Kidney (tissue), 14 donors: ENCODE results near the gene SEMA5B. TPM values are rescaled to one million over a fixed set of nuclear protein-coding genes. Genes with fewer than 3 reads are reported as not detected.

ENCODE experiments used
- DNase-seq, 5 donors: peaks; one replicate each; pipeline ENCODE4 v3.0.0-alpha.2; 2013 to 2020
- FAIRE-seq: peaks from 2 replicates; lab custom pipeline; 2012; peaks lifted over from hg19 to GRCh38; lab: Jason Lieb, UNC
- H3K27ac ChIP-seq, 2 donors: one replicate each; pipeline ENCODE4 v1.7.0; 2013; ENCODE audit warnings: low read depth in 2 of 2, low read length in 2 of 2, inconsistent platforms in 1 of 2
- H3K27me3 ChIP-seq: one replicate; pipeline ENCODE4 v1.7.1; 2013; ENCODE audit warnings: low read length, inconsistent platforms; ENCODE audit not compliant: control insufficient read depth, insufficient read depth
- H3K36me3 ChIP-seq, 3 donors: one replicate each; pipeline versions ENCODE4 v1.7.0 to v1.7.1; 2013; ENCODE audit warnings: low read length in 3 of 3, control low read depth in 1 of 3, inconsistent platforms in 1 of 3; ENCODE audit not compliant: insufficient read depth in 3 of 3, control insufficient read depth in 2 of 3
- H3K4me1 ChIP-seq, 3 donors: one replicate each; pipeline versions ENCODE4 v1.7.0 to v1.7.1; 2013; ENCODE audit warnings: low read length in 3 of 3, inconsistent platforms in 1 of 3, low read depth in 1 of 3; ENCODE audit not compliant: control insufficient read depth in 2 of 3, insufficient read depth in 2 of 3
- H3K4me3 ChIP-seq, 3 donors: one replicate each; pipeline versions ENCODE4 v1.7.0 to v1.8.1; 2013; ENCODE audit warnings: low read length in 3 of 3, control low read depth in 1 of 3, inconsistent platforms in 1 of 3
- H3K9ac ChIP-seq, 3 donors: one replicate each; pipeline versions ENCODE4 v1.7.0 to v1.7.1; 2013; ENCODE audit warnings: low read length in 3 of 3, control low read depth in 1 of 3, inconsistent platforms in 1 of 3
- H3K9me3 ChIP-seq, 3 donors: one replicate each; pipeline versions ENCODE4 v1.7.0 to v1.7.1; 2013; ENCODE audit warnings: low read length in 3 of 3, control low read depth in 1 of 3, inconsistent platforms in 1 of 3; ENCODE audit not compliant: control insufficient read depth in 2 of 3, insufficient read depth in 1 of 3
- intact Hi-C: fragments of 100-400 bp; cut with DNase I; formaldehyde crosslinking; loops from one replicate; pipeline ENCODE4 v1.11.1; 2022
- polyA plus RNA-seq: library from polyadenylated mRNA; stranded (reverse); fragments of 350-450 nt; fragmentation: Illumina TruSeq; extraction: RNeasy Lipid Tissue Mini Kit (QIAGEN cat#74804); gene quantifications from one replicate; pipeline ENCODE4 v1.2.3, GENCODE V29; 2014; ENCODE audit warnings: low read depth, low replicate concordance; ENCODE audit not compliant: insufficient read depth
- total RNA-seq: library from RNA; stranded (reverse); fragmentation: NEBNext Ultra II Directional; extraction: Animal tissue kit (Norgen Biotek cat#: 25700); gene quantifications from one replicate; pipeline ENCODE4 v1.2.1, GENCODE V29; 2021
- TF ChIP-seq, protein P1 (sequence below): IDR thresholded peaks from 3 replicates; pipeline ENCODE4 v1.5.1; 2012; ENCODE audit warnings: mild to moderate bottlenecking, moderate library complexity, borderline replicate concordance; ENCODE audit not compliant: insufficient read depth; ENCODE audit errors: extremely low read depth
- donor health status: control.
- donor health status: control.
- donor health status: control.
- donor health status: control.
- donor health status: control.
- donor health status: DM: yes; HTN: yes; CAD: no.
- donor health status: Normal renal cell carcinoma (clear cell type).

Gene SEMA5B
- total and polyA plus RNA-seq, 2 donors from 2014 or later: 6.6 to 8.4 TPM

DNA sequence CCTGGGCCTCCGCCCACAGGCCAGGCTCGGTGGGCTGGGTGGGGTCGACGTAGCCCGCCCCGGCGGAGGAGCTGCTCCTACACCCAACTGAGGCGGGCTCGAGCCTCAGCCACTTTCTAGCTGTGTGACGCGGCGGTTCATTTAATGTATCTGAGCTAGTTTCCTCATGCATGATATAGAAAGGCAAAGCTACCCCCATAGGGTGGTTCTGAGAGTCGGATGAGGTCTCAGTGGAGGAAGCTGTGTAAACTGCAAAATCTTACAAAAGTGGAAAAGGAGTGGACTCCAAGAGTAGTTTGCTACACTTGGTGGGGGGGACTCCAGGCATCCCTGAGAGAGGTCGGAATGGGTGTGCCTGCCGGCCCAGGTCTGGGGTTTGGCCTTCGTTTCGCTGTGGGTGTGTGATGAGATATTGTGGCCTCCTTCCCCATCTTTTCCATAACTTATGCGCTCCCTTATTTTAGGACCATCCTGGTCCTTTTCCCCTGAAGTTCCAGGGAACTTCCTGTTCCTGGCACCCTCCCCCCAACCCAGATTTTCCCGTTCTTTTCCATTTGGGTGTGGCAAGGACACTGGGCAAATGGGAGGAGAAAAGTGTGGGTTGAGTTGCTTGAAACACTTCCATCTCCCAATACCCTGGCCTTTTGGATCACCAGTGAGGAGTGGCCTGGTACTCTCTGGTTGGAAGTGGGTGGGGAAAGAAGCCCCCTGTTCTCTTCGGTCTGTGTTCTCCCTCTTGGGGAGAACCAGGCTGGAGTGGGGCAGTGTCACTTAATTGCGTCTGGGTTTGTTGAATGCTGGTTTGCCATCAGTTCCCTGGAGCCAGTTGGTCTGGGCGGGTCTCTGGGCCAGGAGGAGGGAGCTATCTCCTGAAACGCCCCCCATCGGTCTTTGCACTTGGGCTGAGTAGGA, 40.4 kb upstream of the SEMA5B start:
- peak overlapping the region; percentile 1 to 68 for H3K27ac ChIP-seq
- H3K4me1 ChIP-seq: peaks cover 0 to 7% (median 0%) of the 10 kb centered on the region in 3 donors
- DNase-seq (peak in 1 of 5 donors; percentile 60), FAIRE-seq (no peak)
- H3K4me3 ChIP-seq: peak overlapping the region; percentile 56 to 75 (median 60)
- no peaks in the 10 kb centered on the region for H3K36me3 ChIP-seq
- H3K27me3 ChIP-seq: no peaks in the 10 kb centered on the region
- intact Hi-C loops: no loop called here
- H3K9me3 ChIP-seq: no peaks in the 10 kb centered on the region
- TF ChIP-seq, protein P1, sequence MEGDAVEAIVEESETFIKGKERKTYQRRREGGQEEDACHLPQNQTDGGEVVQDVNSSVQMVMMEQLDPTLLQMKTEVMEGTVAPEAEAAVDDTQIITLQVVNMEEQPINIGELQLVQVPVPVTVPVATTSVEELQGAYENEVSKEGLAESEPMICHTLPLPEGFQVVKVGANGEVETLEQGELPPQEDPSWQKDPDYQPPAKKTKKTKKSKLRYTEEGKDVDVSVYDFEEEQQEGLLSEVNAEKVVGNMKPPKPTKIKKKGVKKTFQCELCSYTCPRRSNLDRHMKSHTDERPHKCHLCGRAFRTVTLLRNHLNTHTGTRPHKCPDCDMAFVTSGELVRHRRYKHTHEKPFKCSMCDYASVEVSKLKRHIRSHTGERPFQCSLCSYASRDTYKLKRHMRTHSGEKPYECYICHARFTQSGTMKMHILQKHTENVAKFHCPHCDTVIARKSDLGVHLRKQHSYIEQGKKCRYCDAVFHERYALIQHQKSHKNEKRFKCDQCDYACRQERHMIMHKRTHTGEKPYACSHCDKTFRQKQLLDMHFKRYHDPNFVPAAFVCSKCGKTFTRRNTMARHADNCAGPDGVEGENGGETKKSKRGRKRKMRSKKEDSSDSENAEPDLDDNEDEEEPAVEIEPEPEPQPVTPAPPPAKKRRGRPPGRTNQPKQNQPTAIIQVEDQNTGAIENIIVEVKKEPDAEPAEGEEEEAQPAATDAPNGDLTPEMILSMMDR: no peak
- H3K9ac ChIP-seq: peak overlapping the region; percentile 24 to 75 (median 35)

DNA sequence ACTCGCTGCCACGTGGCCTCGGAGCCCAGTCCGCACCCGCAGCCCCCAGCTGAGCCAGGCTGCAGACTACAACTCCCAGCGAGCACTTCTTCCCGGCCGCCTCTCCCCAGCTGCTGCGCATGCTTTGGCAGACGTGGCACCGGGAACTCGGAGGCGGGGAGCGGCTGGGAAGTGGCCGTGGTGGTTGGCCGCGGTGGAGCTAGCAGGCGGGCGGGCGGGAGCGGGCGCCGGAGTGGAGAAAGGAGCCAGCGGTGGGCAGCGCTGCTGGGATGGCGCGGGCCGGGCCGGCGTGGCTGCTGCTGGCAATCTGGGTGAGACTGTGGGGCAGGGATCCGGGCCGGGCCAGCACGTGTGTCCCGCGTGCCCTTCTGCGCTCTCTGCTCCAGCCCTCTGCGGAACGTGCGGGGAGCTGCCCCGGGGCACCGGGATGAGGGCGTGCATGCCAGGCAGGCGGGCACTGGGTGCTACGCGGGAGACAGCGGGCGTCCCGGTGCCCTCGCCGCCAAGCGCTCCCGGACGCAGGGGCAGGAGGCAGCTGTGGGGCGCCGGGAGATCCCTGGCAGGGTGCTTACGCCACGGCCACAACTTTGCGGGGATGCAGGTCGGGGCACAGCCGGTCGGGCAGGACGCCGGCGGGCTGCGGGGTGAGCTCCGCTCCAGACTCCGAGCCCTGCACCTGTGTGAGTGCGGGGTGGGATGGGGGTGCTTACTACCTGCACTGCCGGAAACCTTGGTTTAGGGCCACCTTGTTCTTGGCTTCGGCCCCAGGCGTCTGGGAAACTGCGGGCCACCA, 39.5 kb upstream of the SEMA5B start, which contains the start of gene PDIA5:
TSS of gene PDIA5 (plus strand) at position 130 of the 793 bp plus-strand sequence. CDS start at position 270, 140 bp downstream.
- TF ChIP-seq, protein P1: no peak

DNA sequence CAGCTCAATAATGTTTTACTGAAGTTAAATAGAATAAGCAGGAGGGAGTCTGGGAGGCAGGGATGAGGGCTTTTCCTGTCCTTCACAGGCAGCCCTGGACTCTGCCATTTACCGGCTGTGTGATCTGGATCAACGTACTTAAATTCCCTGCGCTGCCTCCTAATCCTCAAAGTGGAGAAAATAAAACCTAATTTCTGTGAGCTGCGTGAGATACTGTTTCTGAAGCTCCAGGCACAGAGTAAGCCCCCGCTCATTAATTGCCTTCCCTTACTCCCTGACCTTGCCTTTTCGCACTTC, 39.0 kb upstream of the SEMA5B start:
- FAIRE-seq (no peak), DNase-seq (no peak)
- Histone ChIP-seq H3K27me3 (no peaks in the 10 kb centered on the region), H3K9me3 (no peaks in the 10 kb centered on the region), H3K4me1 (peaks cover 0 to 7% (median 0%) of the 10 kb centered on the region in 3 donors), H3K4me3 (peak overlapping the region in 2 of 3 donors; percentile 21 to 75), H3K9ac (no peak overlapping the region), H3K36me3 (no peaks in the 10 kb centered on the region), H3K27ac (no peak overlapping the region)
- intact Hi-C loops: no loop called here
- TF ChIP-seq, protein P1: no peak

More for the DNA sequence above, 39.5 kb upstream of the SEMA5B start, which contains the start of gene PDIA5:
- DNase-seq: peak; percentile 91 to 96 (median 92)
- Histone ChIP-seq H3K4me3 (peak within 1 kb of the TSS; percentile 56 to 75 (median 60)), H3K9me3 (no peaks in the 10 kb centered on the region), H3K36me3 (no peaks in the 10 kb centered on the region), H3K9ac (peak within 1 kb of the TSS; percentile 24 to 75 (median 35)), H3K4me1 (peaks cover 0 to 7% (median 0%) of the 10 kb centered on the region in 3 donors), H3K27me3 (no peaks in the 10 kb centered on the region), H3K27ac (peak within 1 kb of the TSS; percentile 1 to 68)
- no peak for FAIRE-seq
- intact Hi-C loops: no loop called here
